HG03378 (cell line): ENCODE measurements around the gene DOCK11.
"Not testable (repeated sequence)": the region's sequence is repeated elsewhere in the genome, so short reads cannot be mapped to it uniquely, and the experiment has no call there.

Source experiments
- ATAC-seq: cut with Tn5 transposase; IDR thresholded peaks from one replicate; pipeline ENCODE4 v1.9.1; 2021; ENCODE audit warnings: mild to moderate bottlenecking, moderate library complexity; ENCODE audit not compliant: unreplicated experiment

DOCK11 gene

GRCh38 chrX:118495061-118495921 lies at the start of gene DOCK11:
DOCK11 (plus strand) TSS chrX:118495815; CDS start chrX:118495972, 157 bp downstream.
- ATAC-seq: peak; percentile 45

- no peak for ATAC-seq
Measured at GRCh38 chrX:118448273-118448783, 47.3 kb upstream of the DOCK11 start.

DNA sequence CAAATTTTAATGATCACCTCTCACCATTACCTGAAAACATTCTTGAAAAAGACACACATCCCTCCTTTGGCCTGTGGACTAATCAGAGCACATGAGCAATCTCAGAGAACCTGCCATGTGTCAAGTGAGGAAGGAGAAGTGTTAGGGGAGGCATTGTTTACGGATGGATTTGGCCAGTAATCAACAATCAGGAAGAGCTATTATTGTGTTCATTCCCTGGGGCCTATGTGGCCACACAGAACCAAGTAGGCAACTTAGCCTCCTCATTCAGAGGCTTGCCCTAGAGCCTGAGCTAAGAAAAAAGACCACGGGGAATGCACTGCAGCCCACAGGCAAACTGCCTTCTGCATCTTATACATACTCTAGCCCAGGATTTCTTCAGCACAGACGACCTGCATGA lies 40.6 kb upstream of the DOCK11 start:
- ATAC-seq: no peak

DNA sequence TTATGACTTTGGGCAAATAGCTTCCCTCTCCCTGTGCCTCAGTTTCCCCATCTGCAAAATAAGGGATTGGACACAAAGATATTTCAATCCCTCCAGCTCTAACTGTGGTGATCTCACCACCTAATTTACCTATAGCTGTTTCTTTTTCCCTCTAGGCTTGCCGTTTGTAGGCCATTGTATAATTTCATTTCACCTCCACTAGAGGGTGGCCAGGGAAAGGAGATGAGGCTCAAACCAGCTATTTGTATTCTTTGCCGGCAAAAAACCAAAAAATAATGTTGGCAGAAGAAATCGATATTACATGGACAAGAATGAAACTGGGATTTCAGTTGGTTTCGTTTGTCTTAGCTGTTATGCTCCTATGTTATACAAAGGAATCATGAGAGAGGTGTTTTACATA lies 36.1 kb upstream of the DOCK11 start:
- no peak for ATAC-seq

DNA sequence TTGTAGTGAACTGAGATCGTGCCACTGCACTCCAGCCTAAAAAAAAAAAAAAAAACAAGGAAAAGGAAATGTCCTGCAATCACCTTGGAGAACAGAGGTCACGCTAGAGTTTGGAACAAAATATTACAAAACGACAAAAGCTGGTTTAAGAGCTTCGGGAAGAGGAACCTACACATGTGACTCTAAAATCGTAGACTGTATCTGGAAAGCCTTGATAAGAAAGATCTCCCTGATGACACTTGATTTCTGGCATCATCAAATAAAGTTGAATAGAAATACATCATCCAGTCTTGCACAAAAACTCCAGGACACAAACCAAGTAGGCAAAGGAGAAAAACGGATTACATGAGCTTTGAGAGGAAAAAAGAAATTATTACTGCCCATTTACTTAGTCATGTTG lies 31.1 kb upstream of the DOCK11 start:
- no peak for ATAC-seq

GRCh38 chrX:118468122-118468521 lies 27.5 kb upstream of the DOCK11 start:
- no peak for ATAC-seq

- not testable (repeated sequence) for ATAC-seq
Measured at GRCh38 chrX:118470721-118471347, 24.8 kb upstream of the DOCK11 start.

- ATAC-seq: no peak
Measured at GRCh38 chrX:118474586-118474985, 21.0 kb upstream of the DOCK11 start.

DNA sequence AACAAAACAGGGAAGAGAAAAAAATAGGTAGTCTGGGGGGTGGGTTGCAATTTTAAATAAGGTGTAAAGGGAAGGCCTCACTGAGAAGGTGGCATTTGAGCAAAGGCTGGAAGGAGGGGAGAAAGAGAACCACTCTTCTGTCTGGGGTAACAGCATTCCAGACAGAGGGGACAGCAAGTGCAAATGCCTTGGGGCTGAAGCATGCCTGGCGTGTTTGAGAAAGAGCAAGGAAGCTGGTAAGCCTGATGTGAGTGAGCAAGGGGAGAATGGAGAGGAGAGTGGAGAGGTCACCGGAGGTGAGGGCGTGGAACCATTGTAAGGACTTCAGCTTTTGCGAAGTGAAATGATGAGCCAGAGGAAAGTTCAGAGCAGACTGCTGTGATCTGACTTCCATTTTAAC lies 19.7 kb upstream of the DOCK11 start:
- no peak for ATAC-seq

DNA sequence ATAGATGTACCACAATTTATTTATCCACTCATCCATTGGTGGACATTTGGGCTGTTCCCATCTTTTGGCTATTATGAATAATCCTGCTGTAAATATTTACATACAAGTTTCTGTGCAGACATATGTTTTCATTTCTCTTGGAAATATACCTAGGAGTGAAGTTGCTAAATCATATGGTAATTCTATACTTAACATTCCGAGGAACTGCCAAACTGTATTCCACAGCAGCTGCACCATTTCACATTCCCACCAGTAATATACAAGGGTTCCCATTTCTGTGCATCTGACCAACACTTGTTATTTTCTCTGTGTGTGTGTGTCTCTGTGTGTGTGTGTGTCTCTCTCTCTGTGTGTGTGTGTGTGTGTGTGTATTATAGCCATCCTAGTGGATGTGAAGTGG lies 15.4 kb upstream of the DOCK11 start:
- no peak for ATAC-seq

DNA sequence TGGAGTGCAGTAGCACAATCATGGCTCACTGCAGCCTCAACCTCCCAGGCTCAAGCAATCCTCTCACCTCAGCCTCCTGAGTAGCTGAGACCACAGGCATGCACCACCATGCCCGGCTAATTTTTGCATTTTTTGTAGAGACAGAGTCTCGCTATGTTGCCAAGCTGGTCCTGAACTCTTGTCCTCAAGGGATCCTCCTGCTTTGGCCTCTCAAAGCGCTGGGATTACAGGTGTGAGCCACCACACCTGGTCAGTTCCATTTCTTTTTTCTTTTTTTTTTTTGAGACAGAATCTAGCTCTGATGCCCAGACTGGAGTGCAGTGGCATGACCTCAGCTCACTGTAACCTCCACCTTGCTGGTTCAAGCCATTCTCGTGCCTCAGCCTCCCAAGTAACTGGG lies 13.2 kb upstream of the DOCK11 start:
- ATAC-seq: not testable (repeated sequence)

- no peak for ATAC-seq
Measured at GRCh38 chrX:118484216-118484903, 11.3 kb upstream of the DOCK11 start.

DNA sequence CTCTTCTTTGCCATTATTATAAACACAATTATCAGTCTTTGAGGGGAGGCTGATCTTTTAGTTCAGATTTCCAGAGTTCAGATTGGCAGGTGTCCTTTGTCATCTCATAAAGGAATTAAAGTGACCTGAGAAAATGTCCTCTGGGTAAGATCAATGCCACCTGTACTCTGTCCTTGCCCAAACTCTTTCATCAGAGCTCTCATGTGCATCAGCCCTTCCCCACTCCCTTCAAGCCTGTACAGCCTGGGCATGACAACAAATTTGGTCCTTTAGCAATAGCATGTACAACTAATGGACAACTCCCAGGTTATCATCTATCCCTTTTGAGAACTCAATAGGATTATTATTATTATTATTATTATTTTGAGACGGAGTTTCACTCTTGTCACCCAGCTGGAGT lies 8.9 kb upstream of the DOCK11 start:
- not testable (repeated sequence) for ATAC-seq

DNA sequence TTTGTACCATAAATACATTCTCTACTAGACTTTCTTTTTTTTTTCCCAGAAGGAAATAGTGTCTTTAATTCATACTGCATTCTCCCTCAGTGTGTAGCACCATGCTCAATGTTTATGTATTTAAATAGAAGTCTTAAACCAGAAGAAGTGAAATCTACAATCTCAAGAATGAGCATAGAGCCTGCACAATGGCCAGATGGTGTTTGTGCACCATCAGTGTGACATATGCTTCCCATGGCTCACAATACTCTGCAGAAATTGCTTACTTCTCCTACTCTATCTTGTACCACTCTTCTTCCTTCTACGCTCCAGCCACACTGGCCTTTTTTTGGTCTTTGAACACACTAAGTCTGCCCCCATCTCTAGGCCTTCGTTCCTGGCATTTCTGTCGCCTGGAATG lies 2.6 kb upstream of the DOCK11 start:
- ATAC-seq: no peak

DNA sequence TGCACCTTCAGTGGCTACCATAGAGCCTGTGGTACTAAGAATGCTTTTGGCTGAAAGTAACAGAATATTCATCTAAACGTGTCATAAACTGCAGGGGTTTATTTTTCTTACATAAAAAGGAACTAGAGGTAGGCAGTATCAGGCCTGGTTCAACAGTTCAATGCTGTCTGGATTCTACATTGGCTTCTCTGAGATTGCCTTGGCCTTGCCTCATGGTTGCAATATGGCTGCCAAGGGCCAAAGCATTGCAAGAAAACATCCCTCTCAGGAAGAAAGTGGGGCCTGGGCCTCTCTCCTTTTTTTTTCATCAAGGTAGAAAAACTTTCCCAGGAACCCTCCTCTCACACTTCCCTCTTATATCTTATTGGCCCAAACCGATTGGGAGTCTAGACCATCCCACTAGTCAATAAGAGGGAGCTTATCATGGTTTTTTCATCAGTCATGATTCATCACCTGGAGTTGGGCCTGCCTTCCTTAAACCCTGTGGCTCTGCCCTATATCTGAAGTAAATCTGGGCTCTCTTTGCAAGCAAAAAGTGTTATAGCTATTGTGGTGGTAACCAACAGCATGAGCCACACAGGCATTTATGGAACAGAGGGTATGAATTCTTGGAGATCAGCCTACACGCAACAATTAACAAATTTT lies 1.8 kb upstream of the DOCK11 start:
- ATAC-seq: no peak

- peak; percentile 72 for ATAC-seq
Measured at GRCh38 chrX:118495958-118496762, 545 bp downstream of the DOCK11 start.

- ATAC-seq: peak; percentile 5
Measured at GRCh38 chrX:118496763-118497079, 1.1 kb downstream of the DOCK11 start.

DNA sequence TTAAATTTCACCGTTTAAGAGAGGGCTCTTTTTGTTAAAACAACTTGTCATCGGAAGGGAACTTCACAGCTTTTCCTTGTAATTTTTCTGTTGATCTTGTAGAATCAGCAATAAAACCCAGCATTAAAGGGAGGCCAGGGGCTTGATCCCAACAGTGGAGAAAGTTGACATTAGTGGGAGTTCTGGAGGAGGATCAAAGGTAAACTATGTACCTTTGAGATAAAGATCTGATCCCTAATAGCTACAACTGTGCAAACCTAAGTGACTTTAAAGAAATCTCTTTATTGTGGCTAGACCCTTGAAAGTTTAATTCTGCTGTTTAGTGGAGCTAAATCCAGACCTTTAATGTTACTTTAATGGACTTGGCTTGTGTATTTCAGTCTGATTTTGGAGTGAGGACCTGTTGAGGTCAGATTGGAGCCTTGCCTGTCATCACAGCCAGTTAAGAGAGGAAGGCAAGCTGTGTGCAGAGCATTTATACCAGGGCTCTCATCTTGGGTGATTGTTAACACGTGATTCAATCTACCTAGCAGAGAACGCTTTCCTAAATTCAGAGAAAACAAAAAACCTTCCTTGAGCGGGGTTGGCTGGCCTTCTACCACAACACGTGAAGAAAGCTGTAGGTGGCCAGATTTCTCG lies 1.7 kb downstream of the DOCK11 start:
- no peak for ATAC-seq

GRCh38 chrX:118498351-118498750 lies 2.7 kb downstream of the DOCK11 start:
- ATAC-seq: no peak

DNA sequence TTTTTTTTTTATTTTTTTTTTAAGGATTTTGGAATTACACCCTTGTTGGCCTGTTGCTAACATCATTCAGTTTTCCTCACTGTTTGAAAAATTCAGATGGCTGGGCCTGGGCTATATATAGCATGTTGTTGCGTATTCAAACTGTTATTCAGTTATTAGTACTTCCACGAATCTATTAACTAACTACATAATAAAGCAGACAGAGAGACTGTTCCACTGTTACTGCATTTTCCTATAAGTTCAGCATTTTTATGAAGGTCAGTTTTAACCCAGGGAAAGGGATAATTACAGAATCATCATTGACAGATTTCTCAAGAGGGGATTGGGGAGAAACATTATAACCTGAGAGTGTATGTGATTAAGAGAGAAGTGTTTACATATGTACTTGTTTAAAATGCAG lies 3.1 kb downstream of the DOCK11 start:
- ATAC-seq: no peak
